ENCODE data around the gene ZNF160.

GRCh38 chr19:53136432-53136831 lies 33.2 kb upstream of the ZNF160 start:
- TF ChIP-seq CTCF (IDR thresholded peaks at IDR 0.05; ENCODE audit: poor library complexity), result no peak
- TF ChIP-seq EZH2 (IDR thresholded peaks at IDR 0.05; ENCODE audit: borderline replicate concordance), result no peak
